SK-N-MC (cell line): Measurements from ENCODE around the gene ALG11.

Experiments used
- DNase-seq: peaks from one replicate; pipeline ENCODE4 v3.0.0-alpha.2; 2011; ENCODE audit warnings: low read depth, low spot score
- H3K27ac ChIP-seq: fragments of 200-600 bp; sonication (generic); 2 replicates; pipeline ENCODE4 v1.5.1; 2016; ENCODE audit warnings: mixed run types
- H3K36me3 ChIP-seq: fragments of 200-600 bp; sonication (generic); 2 replicates; pipeline ENCODE4 v1.6.1; 2017; ENCODE audit warnings: antibody characterized with exemption, low read length, mixed read lengths; ENCODE audit not compliant: insufficient read depth
- H3K4me3 ChIP-seq: fragments of 200-600 bp; sonication (generic); 2 replicates; pipeline ENCODE4 v1.5.1; 2016
- H3K9ac ChIP-seq: fragments of 200-600 bp; sonication (generic); 2 replicates; pipeline ENCODE4 v1.8.0; 2017; ENCODE audit warnings: mixed run types, mixed read lengths; ENCODE audit not compliant: insufficient read length
- H3K9me3 ChIP-seq: fragments of 200-600 bp; sonication (generic); 2 replicates; pipeline ENCODE4 v1.6.1; 2017; ENCODE audit warnings: low read depth, mild to moderate bottlenecking, antibody characterized with exemption, low read length, moderate library complexity, mixed read lengths
- EZH2 ChIP-seq: fragments of 200-600 bp; sonication (generic); IDR thresholded peaks from one replicate; pipeline ENCODE4 v1.6.1; 2017; ENCODE audit warnings: antibody characterized with exemption
- FOXP2 ChIP-seq: optimal IDR thresholded peaks from 2 replicates; pipeline ENCODE3; 2011; ENCODE audit warnings: mild to moderate bottlenecking, moderate library complexity; ENCODE audit not compliant: insufficient read depth; ENCODE audit errors: extremely low read length, control extremely low read depth
- POLR2AphosphoS5 ChIP-seq: IDR thresholded peaks from 2 replicates; pipeline ENCODE4 v1.6.1; 2012; ENCODE audit warnings: mild to moderate bottlenecking, low read depth, low read length, borderline replicate concordance

Gene ALG11

GRCh38 chr13:51995677-51996551 lies 16.3 kb upstream of the ALG11 start:
- Histone ChIP-seq H3K9ac (no peak overlapping the region), H3K36me3 (no peaks in the 10 kb centered on the region), H3K9me3 (no peaks in the 10 kb centered on the region), H3K27ac (no peak overlapping the region), H3K4me3 (no peak overlapping the region)
- DNase-seq = no peak
- TF ChIP-seq POLR2AphosphoS5 = no peak
- no peak for TF ChIP-seq FOXP2
- TF ChIP-seq EZH2 = no peak

- no peak overlapping the region for H3K4me3 ChIP-seq
- no peak overlapping the region for H3K9ac ChIP-seq
- H3K36me3 ChIP-seq = no peaks in the 10 kb centered on the region
- H3K9me3 ChIP-seq = no peaks in the 10 kb centered on the region
- no peak for DNase-seq
- H3K27ac ChIP-seq = no peak overlapping the region
- TF ChIP-seq EZH2 = no peak
- no peak for TF ChIP-seq FOXP2
- no peak for TF ChIP-seq POLR2AphosphoS5
These were observed 15.6 kb upstream of the ALG11 start for GRCh38 chr13:51996641-51997040.

- Histone ChIP-seq H3K9me3 (no peaks in the 10 kb centered on the region), H3K9ac (no peak overlapping the region), H3K36me3 (no peaks in the 10 kb centered on the region), H3K4me3 (no peak overlapping the region), H3K27ac (no peak overlapping the region)
- TF ChIP-seq EZH2 = no peak
- no peak for DNase-seq
These were observed 15.0 kb upstream of the ALG11 start for GRCh38 chr13:51997186-51997585.

GRCh38 chr13:51997641-51998330 lies 14.4 kb upstream of the ALG11 start:
- Histone ChIP-seq H3K4me3 (no peak overlapping the region), H3K9ac (no peak overlapping the region), H3K36me3 (no peaks in the 10 kb centered on the region), H3K27ac (no peak overlapping the region), H3K9me3 (no peaks in the 10 kb centered on the region)
- no peak for DNase-seq
- no peak for TF ChIP-seq POLR2AphosphoS5
- no peak for TF ChIP-seq EZH2
- TF ChIP-seq FOXP2 = no peak

- TF ChIP-seq POLR2AphosphoS5 = no peak
- no peak for TF ChIP-seq FOXP2
- no peak for TF ChIP-seq EZH2
- Histone ChIP-seq H3K9ac (no peak overlapping the region), H3K4me3 (no peak overlapping the region), H3K9me3 (no peaks in the 10 kb centered on the region), H3K36me3 (no peaks in the 10 kb centered on the region), H3K27ac (no peak overlapping the region)
- DNase-seq = no peak
These were observed 13.3 kb upstream of the ALG11 start for GRCh38 chr13:51998723-51999509.

- no peak overlapping the region for H3K27ac ChIP-seq
- H3K36me3 ChIP-seq = no peaks in the 10 kb centered on the region
- no peak overlapping the region for H3K4me3 ChIP-seq
- TF ChIP-seq EZH2 = no peak
- no peak for TF ChIP-seq POLR2AphosphoS5
- no peak for TF ChIP-seq FOXP2
- no peak overlapping the region for H3K9ac ChIP-seq
- no peaks in the 10 kb centered on the region for H3K9me3 ChIP-seq
- DNase-seq = no peak
These were observed 12.7 kb upstream of the ALG11 start for GRCh38 chr13:51999510-51999911.

- Histone ChIP-seq H3K36me3 (no peaks in the 10 kb centered on the region), H3K9me3 (no peaks in the 10 kb centered on the region), H3K4me3 (no peak overlapping the region), H3K9ac (no peak overlapping the region), H3K27ac (no peak overlapping the region)
- TF ChIP-seq POLR2AphosphoS5 = no peak
- TF ChIP-seq FOXP2 = no peak
- TF ChIP-seq EZH2 = no peak
- no peak for DNase-seq
These were observed 12.3 kb upstream of the ALG11 start for GRCh38 chr13:51999921-52000320.

- DNase-seq = peak; percentile 35
These were observed 11.0 kb upstream of the ALG11 start for GRCh38 chr13:52001120-52001731.

More at GRCh38 chr13:52001120-52001731, 11.0 kb upstream of the ALG11 start:
- H3K27ac ChIP-seq = no peak overlapping the region
- no peaks in the 10 kb centered on the region for H3K9me3 ChIP-seq
- TF ChIP-seq POLR2AphosphoS5 = no peak
- no peak for TF ChIP-seq FOXP2
- TF ChIP-seq EZH2 = no peak
- no peaks in the 10 kb centered on the region for H3K36me3 ChIP-seq
- no peak overlapping the region for H3K4me3 ChIP-seq
- no peak overlapping the region for H3K9ac ChIP-seq
